ENCODE data around the gene HMX3. TPM values are rescaled to one million over a fixed set of nuclear protein-coding genes. Genes with fewer than 3 reads are reported as not detected.

The HMX3 gene
- total RNA-seq, 1 experiment from 2014 or later = not detected

- DNase-seq = no peak
- no peak for TF ChIP-seq CTCF (IDR thresholded peaks at IDR 0.05; ENCODE audit: insufficient read depth in 1 of 2, low read depth in 1 of 2, low read length in 1 of 2, severe bottlenecking in 1 of 2, unreplicated experiment in 1 of 2)
- H3K4me3 Mint-ChIP-seq (ENCODE audit: unreplicated experiment) = no peak overlapping the region
- Histone ChIP-seq H3K9me3 (no peaks in the 10 kb centered on the region), H3K4me1 (no peaks in the 10 kb centered on the region), H3K4me3 (ENCODE audit: low read depth, low read length) (no peak overlapping the region), H3K27me3 (replicated peaks; ENCODE audit: control insufficient read depth, insufficient read depth, low read length) (no peaks in the 10 kb centered on the region), H3K36me3 (ENCODE audit: control insufficient read depth, insufficient read depth, low read length) (no peaks in the 10 kb centered on the region)
- peaks cover 15% of the 10 kb centered on the region for H3K27me3 Mint-ChIP-seq (ENCODE audit: insufficient read depth, unreplicated experiment)
- no peaks in the 10 kb centered on the region for H3K4me1 Mint-ChIP-seq (ENCODE audit: low read depth, unreplicated experiment)
- no peak overlapping the region for H3K27ac Mint-ChIP-seq (ENCODE audit: unreplicated experiment)
- intact Hi-C loops (cut with micrococcal nuclease; ENCODE audit: unreplicated experiment) = no loop called here
- peaks cover 12% of the 10 kb centered on the region for H3K9me3 Mint-ChIP-seq (ENCODE audit: unreplicated experiment)
- ChIA-PET POLR2A (no interaction called here), CTCF (no interaction called here)
- no TSS peak for BruUV-seq (replicated peaks)
- H3K36me3 Mint-ChIP-seq (ENCODE audit: insufficient read depth, unreplicated experiment) = no peaks in the 10 kb centered on the region
Measured at GRCh38 chr10:123087786-123088185, 48.0 kb upstream of the HMX3 start.

- peaks cover 21% of the 10 kb centered on the region for H3K27me3 Mint-ChIP-seq (ENCODE audit: insufficient read depth, unreplicated experiment)
- no peak overlapping the region for H3K27ac Mint-ChIP-seq (ENCODE audit: unreplicated experiment)
- no peaks in the 10 kb centered on the region for H3K9me3 ChIP-seq
- H3K9me3 Mint-ChIP-seq (ENCODE audit: unreplicated experiment) = no peaks in the 10 kb centered on the region
- ChIA-PET CTCF (no interaction called here), POLR2A (no interaction called here)
- intact Hi-C loops (cut with micrococcal nuclease; ENCODE audit: unreplicated experiment) = no loop called here
- BruUV-seq (replicated peaks) = no TSS peak
- H3K36me3 ChIP-seq (ENCODE audit: control insufficient read depth, insufficient read depth, low read length) = no peaks in the 10 kb centered on the region
- no peaks in the 10 kb centered on the region for H3K27me3 ChIP-seq (replicated peaks; ENCODE audit: control insufficient read depth, insufficient read depth, low read length)
- no peak overlapping the region for H3K4me3 Mint-ChIP-seq (ENCODE audit: unreplicated experiment)
- H3K36me3 Mint-ChIP-seq (ENCODE audit: insufficient read depth, unreplicated experiment) = no peaks in the 10 kb centered on the region
- H3K4me1 ChIP-seq = no peaks in the 10 kb centered on the region
- no peak for DNase-seq
- no peak for TF ChIP-seq CTCF (IDR thresholded peaks at IDR 0.05; ENCODE audit: insufficient read depth in 1 of 2, low read depth in 1 of 2, low read length in 1 of 2, severe bottlenecking in 1 of 2, unreplicated experiment in 1 of 2)
- H3K4me1 Mint-ChIP-seq (ENCODE audit: low read depth, unreplicated experiment) = no peaks in the 10 kb centered on the region
- no peak overlapping the region for H3K4me3 ChIP-seq (ENCODE audit: low read depth, low read length)
Measured at GRCh38 chr10:123092635-123093414, 42.9 kb upstream of the HMX3 start.

- no peaks in the 10 kb centered on the region for H3K9me3 Mint-ChIP-seq (ENCODE audit: unreplicated experiment)
- H3K4me1 Mint-ChIP-seq (ENCODE audit: low read depth, unreplicated experiment) = no peaks in the 10 kb centered on the region
- no peak overlapping the region for H3K4me3 ChIP-seq (ENCODE audit: low read depth, low read length)
- no peaks in the 10 kb centered on the region for H3K4me1 ChIP-seq
- H3K4me3 Mint-ChIP-seq (ENCODE audit: unreplicated experiment) = no peak overlapping the region
- H3K9me3 ChIP-seq = no peaks in the 10 kb centered on the region
- POLR2A ChIA-PET = no interaction called here
- no peak overlapping the region for H3K27ac Mint-ChIP-seq (ENCODE audit: unreplicated experiment)
- no peak for TF ChIP-seq CTCF (IDR thresholded peaks at IDR 0.05; ENCODE audit: insufficient read depth in 1 of 2, low read depth in 1 of 2, low read length in 1 of 2, severe bottlenecking in 1 of 2, unreplicated experiment in 1 of 2)
- intact Hi-C loops (cut with micrococcal nuclease; ENCODE audit: unreplicated experiment) = no loop called here
- H3K27me3 ChIP-seq (replicated peaks; ENCODE audit: control insufficient read depth, insufficient read depth, low read length) = no peaks in the 10 kb centered on the region
- H3K27me3 Mint-ChIP-seq (ENCODE audit: insufficient read depth, unreplicated experiment) = peaks cover 21% of the 10 kb centered on the region
- no peaks in the 10 kb centered on the region for H3K36me3 ChIP-seq (ENCODE audit: control insufficient read depth, insufficient read depth, low read length)
- no peaks in the 10 kb centered on the region for H3K36me3 Mint-ChIP-seq (ENCODE audit: insufficient read depth, unreplicated experiment)
- BruUV-seq (replicated peaks) = no TSS peak
- CTCF ChIA-PET = no interaction called here
- DNase-seq = no peak
Measured at GRCh38 chr10:123093489-123093888, 42.3 kb upstream of the HMX3 start.
